ENCODE results near the gene PKD2L1.
A peak's percentile ranks its signal among the peaks of the same experiment; 100 is the strongest.

The PKD2L1 gene

GRCh38 chr10:100346765-100347567 lies 16.9 kb upstream of the PKD2L1 start, which contains the start of gene SCD:
Gene SCD (plus strand): TSS chr10:100347233. CDS start chr10:100347505, 272 bp downstream.
- TF ChIP-seq CTCF (conservative IDR thresholded peaks at IDR 0.05; ENCODE audit: control insufficient read depth, insufficient read depth, low read depth, low read length): no peak
- peak; percentile 96 for DNase-seq (ENCODE audit: low read depth)
- peak within 1 kb of the TSS; percentile 95 for H3K4me3 ChIP-seq (ENCODE audit: control insufficient read depth, low read depth, low read length)

GRCh38 chr10:100346351-100346764 lies 16.3 kb upstream of the PKD2L1 start:
- DNase-seq (ENCODE audit: low read depth): peak; percentile 71
- peak overlapping the region; percentile 95 for H3K4me3 ChIP-seq (ENCODE audit: control insufficient read depth, low read depth, low read length)
- no peak for TF ChIP-seq CTCF (conservative IDR thresholded peaks at IDR 0.05; ENCODE audit: control insufficient read depth, insufficient read depth, low read depth, low read length)

DNA sequence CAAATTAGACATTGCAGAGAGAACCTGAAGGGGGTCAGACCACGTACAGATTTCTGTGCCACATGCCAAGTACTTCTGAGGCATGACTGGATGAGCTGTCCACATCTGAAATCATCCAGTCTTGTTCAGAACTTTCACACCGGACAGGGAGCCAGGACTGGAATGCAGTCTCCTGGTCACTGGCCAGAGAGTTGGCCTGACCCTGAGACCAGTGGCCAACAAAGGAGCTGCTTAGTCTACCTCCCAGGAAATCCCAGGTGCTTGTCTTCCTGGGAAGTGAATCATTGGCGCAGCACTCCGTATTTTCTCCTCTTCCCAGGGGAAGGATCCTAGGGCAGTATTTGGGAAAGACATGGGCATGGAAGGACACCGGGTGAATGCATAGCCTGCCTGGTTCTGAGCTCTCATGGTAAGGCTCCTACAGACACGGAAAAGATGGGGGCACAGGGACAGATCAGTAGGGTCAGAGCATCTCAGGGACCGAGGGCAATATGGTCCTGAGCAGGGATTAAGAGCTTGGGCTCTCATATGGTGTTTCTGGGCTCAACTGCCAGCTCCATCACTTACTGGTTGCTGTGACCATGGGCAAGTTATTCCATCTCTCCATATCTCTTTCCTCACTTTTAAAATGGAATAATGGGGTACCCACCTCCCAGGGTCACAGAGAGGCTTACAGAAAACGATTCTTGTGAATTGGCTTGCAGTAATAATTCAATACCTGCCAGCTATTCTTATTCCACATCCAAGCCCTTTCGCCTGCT lies 15.7 kb upstream of the PKD2L1 start:
- H3K4me3 ChIP-seq (ENCODE audit: control insufficient read depth, low read depth, low read length): peak overlapping the region; percentile 95
- peak; percentile 91 for DNase-seq (ENCODE audit: low read depth)
- TF ChIP-seq CTCF (conservative IDR thresholded peaks at IDR 0.05; ENCODE audit: control insufficient read depth, insufficient read depth, low read depth, low read length): no peak

DNA sequence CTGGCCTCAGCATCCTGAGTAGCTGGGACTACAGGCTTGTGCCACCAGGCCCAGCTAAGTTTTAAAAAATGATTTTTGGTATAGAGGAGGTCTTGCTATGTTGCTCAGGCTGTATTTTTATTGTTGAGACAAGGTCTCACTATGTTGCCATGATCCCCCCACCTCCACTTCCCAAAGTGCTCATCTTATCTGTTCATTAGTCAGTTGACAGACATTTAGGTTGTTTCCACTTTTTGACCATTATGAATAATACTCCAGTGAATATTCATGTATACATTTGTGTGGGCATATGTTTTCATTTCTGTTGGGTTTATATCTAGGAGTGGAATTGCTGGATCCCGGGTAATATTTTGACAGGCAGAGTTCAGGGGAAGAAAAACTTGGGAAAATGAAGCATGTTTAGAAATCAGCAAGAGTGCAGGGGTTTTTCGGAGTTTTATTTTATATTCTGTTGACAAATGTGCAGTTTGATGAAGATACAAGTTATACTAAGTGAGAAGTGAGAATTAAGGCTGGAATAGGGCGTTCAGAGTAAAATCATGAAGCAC lies 14.3 kb upstream of the PKD2L1 start:
- TF ChIP-seq CTCF (conservative IDR thresholded peaks at IDR 0.05; ENCODE audit: control insufficient read depth, insufficient read depth, low read depth, low read length): no peak
- no peak for DNase-seq (ENCODE audit: low read depth)
- H3K4me3 ChIP-seq (ENCODE audit: control insufficient read depth, low read depth, low read length): no peak overlapping the region

- H3K4me3 ChIP-seq (ENCODE audit: control insufficient read depth, low read depth, low read length): no peak overlapping the region
- DNase-seq (ENCODE audit: low read depth): no peak
- TF ChIP-seq CTCF (conservative IDR thresholded peaks at IDR 0.05; ENCODE audit: control insufficient read depth, insufficient read depth, low read depth, low read length): no peak
Measured at GRCh38 chr10:100342627-100342972, 12.6 kb upstream of the PKD2L1 start.

- TF ChIP-seq CTCF (conservative IDR thresholded peaks at IDR 0.05; ENCODE audit: control insufficient read depth, insufficient read depth, low read depth, low read length): peak; percentile 77
- peak; percentile 62 for DNase-seq (ENCODE audit: low read depth)
- H3K4me3 ChIP-seq (ENCODE audit: control insufficient read depth, low read depth, low read length): no peak overlapping the region
Measured at GRCh38 chr10:100341953-100342626, 12.1 kb upstream of the PKD2L1 start.
